GM21786 (cell line): ENCODE results near the gene CBX4.

Experiments used
- ATAC-seq: cut with Tn5 transposase; IDR thresholded peaks from one replicate; pipeline ENCODE4 v1.9.1; 2021; ENCODE audit not compliant: unreplicated experiment

CBX4 gene

DNA sequence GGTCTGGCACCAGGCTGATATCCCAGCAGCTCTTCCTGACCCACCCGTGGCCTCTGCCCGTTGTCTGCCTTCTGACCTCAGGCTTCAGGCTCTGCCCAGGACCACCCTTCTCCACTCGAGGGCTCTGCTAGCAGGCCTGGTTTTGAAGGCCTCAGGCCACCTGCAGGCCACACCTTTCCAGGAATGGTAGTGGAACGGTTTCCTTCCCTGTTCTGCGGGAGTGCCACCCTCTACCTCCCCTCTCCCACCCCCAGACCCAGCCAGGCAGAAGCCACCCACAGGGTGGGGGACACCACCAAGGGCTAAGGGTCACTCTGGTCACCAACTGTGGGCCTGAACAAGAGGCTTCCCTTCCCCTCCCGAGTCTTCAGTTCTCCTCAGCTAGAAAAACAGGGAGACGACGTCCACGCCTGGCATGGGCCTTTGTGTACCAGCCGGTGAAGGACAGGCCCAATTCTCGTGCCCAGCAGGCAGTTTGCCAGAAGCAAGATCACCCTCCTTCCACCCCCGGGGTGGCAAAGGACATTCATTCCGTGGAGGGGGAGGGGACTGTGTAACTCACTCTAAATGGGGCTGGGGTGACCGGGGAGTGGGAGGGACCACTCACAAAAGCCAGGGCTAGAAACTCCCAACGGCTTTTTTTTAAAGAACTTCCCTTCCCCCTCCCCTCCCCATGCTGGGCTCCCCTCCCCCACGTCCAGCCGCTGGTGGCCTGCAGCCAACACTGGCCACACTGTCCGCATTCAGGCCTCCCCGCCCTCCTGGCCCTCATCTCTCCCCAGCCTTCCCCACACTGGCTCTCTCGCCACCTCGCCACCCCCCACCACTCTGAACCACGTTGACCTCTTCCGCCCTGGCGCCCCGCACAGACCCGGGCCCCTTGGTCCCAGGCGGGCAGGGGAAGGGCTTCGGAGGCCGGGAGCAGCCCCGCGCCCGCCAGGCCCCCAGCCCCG lies 7.7 kb downstream of the CBX4 start:
- ATAC-seq = no peak

DNA sequence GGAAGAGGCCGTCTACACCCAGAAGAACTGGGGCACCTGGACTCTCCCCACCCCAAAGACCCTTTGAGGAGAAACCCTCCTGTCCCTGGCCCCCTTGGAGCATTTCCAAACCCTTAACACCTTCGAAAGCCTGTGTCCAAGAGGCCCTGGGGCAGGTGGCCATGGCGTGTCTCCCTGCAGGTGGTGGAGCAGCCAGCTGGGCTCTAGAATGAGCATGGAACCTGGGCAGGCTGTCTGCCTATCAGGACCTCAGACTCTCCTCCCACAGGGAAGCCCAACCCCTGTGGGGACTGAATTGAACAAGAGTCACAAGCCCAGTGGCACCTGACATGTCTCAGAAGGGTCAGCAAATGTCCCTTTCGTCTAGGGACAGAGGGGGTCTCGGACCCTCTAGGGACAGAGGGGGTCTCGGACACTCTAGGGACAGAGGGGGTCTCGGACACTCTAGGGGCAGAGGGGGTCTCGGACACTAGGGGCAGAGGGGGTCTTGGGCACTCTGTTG lies 8.4 kb downstream of the CBX4 start:
- no peak for ATAC-seq

GRCh38 chr17:79830303-79830702 lies 8.9 kb downstream of the CBX4 start:
- no peak for ATAC-seq

DNA sequence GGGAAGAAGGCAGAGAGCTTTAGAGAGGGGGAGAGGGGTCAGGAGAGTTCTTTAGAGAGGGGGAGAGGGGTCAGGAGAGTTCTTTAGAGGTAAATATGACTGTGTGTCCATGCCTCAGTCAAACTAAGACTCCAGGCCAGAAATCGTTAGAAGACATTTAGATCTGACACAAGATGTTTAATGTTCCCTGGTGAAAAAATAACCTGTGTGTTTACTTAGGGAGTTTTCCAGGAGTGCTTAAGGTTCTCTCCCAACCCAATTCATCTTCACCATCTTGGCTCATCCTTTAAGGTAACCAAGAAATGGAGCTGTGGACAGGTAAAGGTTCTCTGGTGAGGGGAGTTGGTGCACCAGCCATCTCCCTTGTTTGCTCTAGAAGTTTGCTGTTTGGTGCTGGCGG lies 9.8 kb downstream of the CBX4 start:
- no peak for ATAC-seq

- ATAC-seq = no peak
These were observed 10.2 kb downstream of the CBX4 start for GRCh38 chr17:79829004-79829403.

DNA sequence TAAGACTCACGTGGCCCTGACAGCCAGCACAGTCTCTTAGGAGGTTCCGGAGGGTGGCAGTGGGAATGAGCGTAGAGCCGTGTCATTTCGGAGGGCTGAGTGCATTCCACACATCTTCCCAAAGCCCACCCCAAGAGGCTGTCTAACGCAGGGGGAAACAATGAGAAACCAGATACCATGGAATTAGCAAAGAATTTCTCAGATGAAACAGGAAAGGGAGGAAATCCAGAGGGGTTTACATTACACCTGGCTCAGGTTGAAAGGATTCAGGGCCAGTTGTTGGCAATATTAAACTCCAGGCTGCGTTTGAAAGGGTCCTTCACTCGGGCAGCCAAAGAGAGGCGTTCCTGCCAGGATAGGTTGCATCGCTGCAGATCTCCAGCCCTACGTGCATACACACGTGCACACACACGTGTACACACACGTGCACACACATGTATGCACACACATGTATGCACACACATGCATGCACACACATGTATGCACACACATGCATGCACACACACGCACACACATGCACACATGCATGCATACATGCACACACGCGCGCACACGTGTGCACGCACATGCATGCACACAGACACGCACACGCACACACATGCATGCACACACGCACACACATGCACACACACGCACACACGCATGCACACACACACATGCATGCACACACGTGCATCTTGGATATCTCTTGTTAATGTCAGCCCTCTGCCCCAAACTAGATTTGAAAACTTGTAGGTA lies 12.2 kb downstream of the CBX4 start:
- ATAC-seq = no peak

DNA sequence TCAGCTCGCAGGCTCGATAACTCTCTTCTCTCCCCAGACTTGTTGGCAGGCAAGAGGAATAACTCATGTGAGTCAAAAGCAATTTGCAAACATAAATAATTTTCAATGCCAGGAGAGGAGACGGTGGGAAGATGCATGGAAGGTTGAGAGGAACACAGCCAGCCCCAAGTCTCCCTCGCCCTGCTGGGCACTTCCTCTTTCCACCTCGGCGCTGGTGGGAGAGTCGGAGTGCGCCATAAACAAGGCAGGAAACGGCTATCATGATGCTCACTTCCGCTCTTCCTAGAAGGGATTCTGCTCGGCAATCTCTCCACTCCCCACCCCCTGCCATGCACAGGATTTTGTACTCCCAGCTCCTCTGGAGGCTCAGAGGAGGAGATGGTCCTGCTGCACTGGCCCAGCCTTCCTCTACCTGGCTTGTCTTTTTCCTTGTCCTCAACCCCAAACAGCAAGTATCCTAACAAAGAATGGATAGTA lies 13.0 kb downstream of the CBX4 start:
- no peak for ATAC-seq

DNA sequence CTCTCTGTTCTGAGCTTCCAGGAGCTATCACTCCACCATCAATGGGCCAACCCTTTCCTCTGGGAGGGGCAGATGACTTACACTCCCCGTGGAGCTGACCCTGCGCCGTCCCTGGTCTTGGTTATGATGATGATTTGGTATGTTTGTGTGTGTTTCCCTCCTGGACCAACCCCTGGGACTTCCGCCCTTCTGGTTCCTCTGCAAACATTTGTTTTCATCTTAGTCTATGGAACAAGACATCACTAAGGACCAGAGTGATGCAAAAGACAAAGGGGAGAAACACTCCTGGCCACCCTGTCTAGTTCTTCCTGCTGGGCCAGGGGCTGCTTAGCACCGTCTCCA lies 13.7 kb downstream of the CBX4 start:
- ATAC-seq = no peak

GRCh38 chr17:79824893-79825579 lies 14.2 kb downstream of the CBX4 start:
- ATAC-seq = no peak

DNA sequence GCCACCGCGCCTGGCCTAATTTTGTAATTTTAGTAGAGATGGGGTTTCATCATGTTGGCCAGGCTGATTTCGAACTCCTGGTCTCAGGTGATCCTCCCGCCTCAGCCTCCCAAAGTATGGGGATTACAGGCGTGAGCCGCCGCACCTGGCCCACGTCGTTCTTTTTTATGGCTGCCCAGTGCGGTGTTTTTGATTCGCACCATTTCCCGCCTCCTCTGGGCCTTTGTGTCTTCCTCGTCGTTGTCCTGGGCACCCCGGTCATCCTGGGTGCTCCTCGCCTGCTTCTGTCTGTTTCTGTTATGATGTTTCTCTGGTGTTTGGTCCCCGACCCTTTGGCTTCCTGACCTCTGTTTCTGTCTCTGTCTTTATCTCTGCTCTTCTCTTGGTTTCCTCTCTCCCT lies 15.0 kb downstream of the CBX4 start:
- ATAC-seq = no peak

DNA sequence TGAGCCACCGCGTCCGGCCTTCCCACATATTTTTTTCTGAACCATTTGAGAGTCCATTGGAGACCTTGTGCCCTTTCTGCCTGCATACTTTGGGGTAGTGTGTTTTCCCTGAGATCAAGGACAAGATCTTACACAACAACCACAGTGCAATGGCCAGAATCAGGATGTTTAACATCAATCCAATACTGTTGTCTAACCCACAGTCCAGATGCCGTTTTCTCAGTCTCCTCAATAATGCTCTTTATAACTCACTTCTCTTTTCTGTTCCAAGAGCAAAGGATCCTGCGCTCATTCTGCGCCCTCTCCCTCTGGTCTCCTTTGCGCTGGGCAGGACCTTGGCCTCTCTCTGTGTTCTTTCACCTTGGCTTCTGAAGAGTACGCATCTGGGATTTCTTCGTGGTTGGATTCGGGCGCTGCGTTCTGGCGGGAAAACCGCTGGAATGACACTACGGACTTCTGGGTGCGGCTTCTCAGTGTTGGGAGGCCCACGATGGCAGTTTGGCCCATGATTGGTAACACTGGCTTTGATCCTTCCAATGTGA lies 16.6 kb downstream of the CBX4 start:
- no peak for ATAC-seq

DNA sequence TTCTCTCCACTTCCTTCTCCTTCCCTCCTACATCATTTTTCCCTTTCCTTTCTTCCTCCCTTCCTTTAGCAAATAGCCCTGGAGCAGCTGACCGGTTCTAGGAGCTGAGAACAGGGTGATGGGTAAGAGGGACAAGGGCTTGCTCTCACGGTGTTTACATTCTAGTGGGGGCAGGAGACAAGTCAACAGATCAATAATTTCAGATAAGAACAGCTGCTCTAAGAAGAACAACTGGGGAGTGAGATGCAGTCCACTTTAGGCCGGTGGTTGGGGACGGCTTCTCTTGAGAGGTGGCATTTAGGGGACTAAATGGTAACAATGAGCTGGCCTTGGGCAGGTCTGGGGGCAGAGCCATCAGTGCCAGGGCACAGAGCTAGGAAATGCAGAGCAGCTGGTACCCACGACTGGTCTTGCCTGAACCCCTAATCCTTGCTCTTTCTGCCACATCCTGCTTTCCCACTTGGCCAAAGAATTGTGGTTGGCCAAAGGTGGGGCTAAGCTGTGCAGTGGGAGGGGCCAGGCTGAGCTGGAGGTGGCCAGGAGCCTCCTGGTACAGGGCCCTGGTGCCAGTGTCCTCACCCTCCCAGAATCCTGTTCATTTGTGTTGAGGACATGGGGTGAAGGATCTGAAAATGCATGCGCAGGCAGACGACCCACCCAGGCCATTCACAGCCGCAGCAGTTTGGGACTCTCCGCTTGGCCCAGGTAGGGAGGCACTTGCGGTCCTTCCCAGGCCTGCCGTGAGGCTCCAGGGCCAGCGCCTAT lies 17.7 kb downstream of the CBX4 start:
- no peak for ATAC-seq

- ATAC-seq = no peak
These were observed 18.3 kb downstream of the CBX4 start for GRCh38 chr17:79820959-79821330.

DNA sequence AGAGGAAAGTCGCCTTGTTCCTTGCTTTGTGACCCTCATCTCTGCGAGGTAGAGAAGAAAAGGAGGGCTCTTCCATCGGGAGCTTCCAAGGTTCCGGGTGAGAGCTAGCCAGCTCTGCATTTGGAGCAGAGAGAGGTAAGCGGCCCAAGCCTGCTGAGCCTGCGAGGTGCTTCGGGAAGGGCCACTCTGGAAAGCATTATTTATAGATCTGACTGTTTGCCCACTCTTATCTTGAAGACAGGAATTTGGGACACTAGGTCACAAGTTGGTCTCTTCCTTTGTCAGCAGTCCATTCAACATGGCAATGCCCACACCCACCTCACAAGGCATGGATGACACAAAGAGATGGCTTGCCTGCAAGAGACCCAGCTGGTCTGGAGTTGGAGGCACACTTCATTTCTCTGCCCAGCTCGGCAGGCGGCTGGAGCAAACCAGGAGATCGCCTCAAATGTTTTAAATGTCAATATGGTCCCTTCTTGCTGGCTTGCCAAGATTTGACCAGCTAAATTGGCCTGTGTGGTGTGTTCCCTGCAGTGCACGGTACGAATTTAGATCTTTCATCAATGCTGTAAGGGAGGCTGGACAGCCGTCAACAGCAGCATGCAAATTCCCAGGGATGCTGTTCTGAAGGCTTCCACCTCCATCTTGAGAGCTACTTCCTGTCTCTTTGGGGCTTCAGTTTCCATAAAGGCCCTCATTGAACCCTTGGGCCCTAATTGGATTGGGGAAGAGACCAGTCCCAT lies 19.5 kb downstream of the CBX4 start:
- ATAC-seq = no peak

- ATAC-seq = no peak
These were observed 20.2 kb downstream of the CBX4 start for GRCh38 chr17:79819085-79819484.

DNA sequence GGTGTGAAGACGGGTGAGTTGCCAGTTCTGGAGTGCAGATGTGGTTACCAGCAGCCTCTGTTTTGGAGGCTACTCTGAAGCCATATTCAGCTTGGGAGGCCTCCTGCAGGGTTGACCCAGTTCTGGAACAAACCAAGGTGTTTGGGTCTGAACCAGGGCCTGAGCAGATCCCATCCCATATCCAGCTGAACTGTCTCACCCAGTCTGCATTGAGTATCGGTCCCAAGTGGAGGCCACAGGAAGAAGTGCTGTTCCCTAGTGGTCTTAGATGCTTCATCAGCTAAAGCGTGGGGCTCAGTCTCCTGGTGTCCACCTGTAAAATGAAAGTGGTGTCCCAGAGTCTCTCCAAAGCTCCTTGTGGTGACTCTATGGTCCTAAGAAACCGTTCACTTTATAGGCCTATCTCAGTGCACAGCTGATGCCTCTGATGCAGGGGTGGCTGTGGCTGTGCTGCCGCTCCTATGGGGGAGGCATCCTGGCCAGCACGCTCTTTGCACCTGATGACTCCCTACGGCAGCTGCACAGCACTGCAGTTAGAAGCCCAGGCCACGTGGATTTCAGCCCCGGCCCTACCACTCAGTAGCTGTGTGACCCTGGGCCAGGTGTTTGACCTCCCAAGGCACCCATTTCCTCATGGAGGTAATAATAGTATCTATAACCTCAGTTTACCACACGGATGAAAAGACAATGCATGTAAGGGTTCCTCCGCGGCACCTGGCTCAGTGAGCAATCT lies 21.0 kb downstream of the CBX4 start:
- no peak for ATAC-seq

- no peak for ATAC-seq
These were observed 23.3 kb downstream of the CBX4 start for GRCh38 chr17:79815836-79816461.

- no peak for ATAC-seq
These were observed 24.0 kb downstream of the CBX4 start for GRCh38 chr17:79814974-79815835.
